ENCODE data around the gene GAS5.
"Not testable (repeated sequence)": the region's sequence is repeated elsewhere in the genome, so short reads cannot be mapped to it uniquely, and the experiment has no call there.

- TF ChIP-seq CTCF, POLR2AphosphoS5, POLR2A (IDR thresholded peaks at IDR 0.05): not testable (repeated sequence)
Observed at GRCh38 chr1:173881117-173881516, 13.3 kb upstream of the GAS5 start.

All from prostate gland (tissue), 2 donors.